PC-3 (cell line): ENCODE measurements around the gene PCBP2. TPM values are rescaled to one million over a fixed set of nuclear protein-coding genes. Genes with fewer than 3 reads are reported as not detected.

ENCODE experiments used
- ATAC-seq: fragments of 200-7000 bp; cut with Tn5 transposase; 2 replicates; pipeline ENCODE4 v1.9.1; 2020; ENCODE audit warnings: mild to moderate bottlenecking, moderate library complexity
- BruUV-seq: library from RNA; stranded (reverse); fragments of 400-500 nt; replicated peaks from 2 replicates; lab custom pipeline; 2021; lab: Mats Ljungman, UMichigan
- CTCF ChIA-PET: fragments of 300-600 bp; sonication (Branson Sonifier 250); formaldehyde crosslinking; loops from one replicate; lab custom pipeline; 2022; ENCODE audit warnings: antibody characterized with exemption; lab: Charles Lee
- POLR2A ChIA-PET: fragments of 300-600 bp; sonication (Branson Sonifier 250); formaldehyde crosslinking; loops from one replicate; lab custom pipeline; 2022; ENCODE audit warnings: antibody characterized with exemption; ENCODE audit not compliant: unreplicated experiment; lab: Charles Lee
- DNase-seq: peaks from one replicate; pipeline ENCODE4 v3.0.0-alpha.2; 2015
- H2AFZ ChIP-seq: fragments of 300-600 bp; sonication (generic); 2 replicates; pipeline ENCODE4 v1.6.0; 2016; ENCODE audit warnings: antibody characterized with exemption, low read length
- H3F3A ChIP-seq: fragments of 300-600 bp; sonication (generic); one replicate; pipeline ENCODE4 v1.6.0; 2017; ENCODE audit warnings: antibody characterized with exemption, low read length, control low read depth, mild to moderate bottlenecking; ENCODE audit not compliant: unreplicated experiment
- H3K27ac ChIP-seq: fragments of 300-600 bp; sonication (generic); 2 replicates; pipeline ENCODE4 v1.5.1; 2016; ENCODE audit warnings: mild to moderate bottlenecking, low read length
- H3K27me3 ChIP-seq: fragments of 300-600 bp; sonication (generic); 2 replicates; pipeline ENCODE4 v1.6.1; 2016; ENCODE audit warnings: low read length, mixed read lengths
- H3K36me3 ChIP-seq: fragments of 300-600 bp; sonication (generic); 2 replicates; pipeline ENCODE4 v1.6.1; 2016; ENCODE audit warnings: low read depth, mixed run types, low read length, mixed read lengths
- H3K4me1 ChIP-seq: fragments of 300-600 bp; sonication (generic); 2 replicates; pipeline ENCODE4 v1.5.1; 2016; ENCODE audit warnings: low read length; ENCODE audit not compliant: insufficient read depth
- H3K4me2 ChIP-seq: fragments of 300-600 bp; sonication (generic); 2 replicates; pipeline ENCODE4 v1.6.0; 2016; ENCODE audit warnings: low read length
- H3K4me3 ChIP-seq: fragments of 300-600 bp; sonication (generic); 2 replicates; pipeline ENCODE4 v1.5.1; 2016; ENCODE audit warnings: mild to moderate bottlenecking, low read length, mixed read lengths
- H3K79me2 ChIP-seq: fragments of 300-600 bp; sonication (generic); 2 replicates; pipeline ENCODE4 v1.6.1; 2017; ENCODE audit warnings: low read length, mixed read lengths
- H3K9ac ChIP-seq: fragments of 300-600 bp; sonication (generic); 2 replicates; pipeline ENCODE4 v1.6.0; 2016; ENCODE audit warnings: mild to moderate bottlenecking, low read length
- H3K9me2 ChIP-seq: fragments of 300-600 bp; sonication (generic); replicated peaks from 2 replicates; pipeline ENCODE4 v1.6.1; 2016; ENCODE audit warnings: mixed run types, low read length, mixed read lengths
- H3K9me3 ChIP-seq: fragments of 300-600 bp; sonication (generic); 2 replicates; pipeline ENCODE4 v1.6.1; 2016; ENCODE audit warnings: low read length, mixed read lengths
- H4K20me1 ChIP-seq: fragments of 300-600 bp; sonication (generic); 2 replicates; pipeline ENCODE4 v1.6.1; 2016; ENCODE audit warnings: low read length, mixed read lengths
- EZH2 ChIP-seq: fragments of 300-600 bp; sonication (generic); IDR thresholded peaks from one replicate; pipeline ENCODE4 v1.6.1; 2017; ENCODE audit warnings: antibody characterized with exemption, mild to moderate bottlenecking, low read length; ENCODE audit not compliant: unreplicated experiment
- EZH2phosphoT487 ChIP-seq: fragments of 300-600 bp; sonication (generic); IDR thresholded peaks from 2 replicates; pipeline ENCODE4 v1.6.1; 2018; ENCODE audit warnings: mild to moderate bottlenecking, antibody characterized with exemption, low read length, borderline replicate concordance
- intact Hi-C: fragments of 100-400 bp; cut with micrococcal nuclease; formaldehyde crosslinking; loops from 2 replicates; pipeline ENCODE4 v1.9.0; 2023
- total RNA-seq: library from RNA; depleted of rRNA; stranded (reverse); fragments of >200 nt; gene quantifications from 2 replicates; pipeline ENCODE4 v1.2.3, GENCODE V29; 2014
- TF ChIP-seq, protein P1 (sequence below): fragments of 300-600 bp; sonication (generic); conservative IDR thresholded peaks from 2 replicates; pipeline ENCODE4 v1.5.1; 2017; ENCODE audit warnings: antibody characterized with exemption, low read depth, mild to moderate bottlenecking, low read length

The PCBP2 gene
- total RNA-seq, 1 experiment from 2014 or later: 204 TPM

GRCh38 chr12:53485955-53486735 lies 34.2 kb downstream of the PCBP2 start:
- no peak overlapping the region for H2AFZ ChIP-seq
- no peak overlapping the region for H3K4me2 ChIP-seq
- no peaks in the 10 kb centered on the region for H3K79me2 ChIP-seq
- no peak overlapping the region for H3K4me3 ChIP-seq
- BruUV-seq: no TSS peak
- 0 out of 2 replicates have a peak, but pooled peaks cover 9% of the 10 kb centered on the region for H4K20me1 ChIP-seq
- no peak overlapping the region for H3K27ac ChIP-seq
- ATAC-seq (no peak), DNase-seq (no peak)
- peaks cover 16% of the 10 kb centered on the region for H3F3A ChIP-seq
- H3K4me1 ChIP-seq: no peaks in the 10 kb centered on the region
- H3K9me2 ChIP-seq: no peaks in the 10 kb centered on the region
- H3K36me3 ChIP-seq: peaks cover 25% of the 10 kb centered on the region; the same call in 1 of the 2 replicates
- H3K27me3 ChIP-seq: no peaks in the 10 kb centered on the region
- intact Hi-C loops: no loop called here
- TF ChIP-seq EZH2: no peak
- TF ChIP-seq EZH2phosphoT487: no peak
- TF ChIP-seq, protein P1, sequence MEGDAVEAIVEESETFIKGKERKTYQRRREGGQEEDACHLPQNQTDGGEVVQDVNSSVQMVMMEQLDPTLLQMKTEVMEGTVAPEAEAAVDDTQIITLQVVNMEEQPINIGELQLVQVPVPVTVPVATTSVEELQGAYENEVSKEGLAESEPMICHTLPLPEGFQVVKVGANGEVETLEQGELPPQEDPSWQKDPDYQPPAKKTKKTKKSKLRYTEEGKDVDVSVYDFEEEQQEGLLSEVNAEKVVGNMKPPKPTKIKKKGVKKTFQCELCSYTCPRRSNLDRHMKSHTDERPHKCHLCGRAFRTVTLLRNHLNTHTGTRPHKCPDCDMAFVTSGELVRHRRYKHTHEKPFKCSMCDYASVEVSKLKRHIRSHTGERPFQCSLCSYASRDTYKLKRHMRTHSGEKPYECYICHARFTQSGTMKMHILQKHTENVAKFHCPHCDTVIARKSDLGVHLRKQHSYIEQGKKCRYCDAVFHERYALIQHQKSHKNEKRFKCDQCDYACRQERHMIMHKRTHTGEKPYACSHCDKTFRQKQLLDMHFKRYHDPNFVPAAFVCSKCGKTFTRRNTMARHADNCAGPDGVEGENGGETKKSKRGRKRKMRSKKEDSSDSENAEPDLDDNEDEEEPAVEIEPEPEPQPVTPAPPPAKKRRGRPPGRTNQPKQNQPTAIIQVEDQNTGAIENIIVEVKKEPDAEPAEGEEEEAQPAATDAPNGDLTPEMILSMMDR: no peak
- ChIA-PET CTCF (no interaction called here), POLR2A (no interaction called here)
- no peak overlapping the region for H3K9ac ChIP-seq
- no peaks in the 10 kb centered on the region for H3K9me3 ChIP-seq

- no peak for DNase-seq
- no peaks in the 10 kb centered on the region for H3K9me3 ChIP-seq
- H3F3A ChIP-seq: peaks cover 12% of the 10 kb centered on the region
- BruUV-seq: no TSS peak
- no peak overlapping the region for H3K9ac ChIP-seq
- H3K4me2 ChIP-seq: no peak overlapping the region
- H2AFZ ChIP-seq: no peak overlapping the region
- TF ChIP-seq, protein P1: no peak
- TF ChIP-seq EZH2: no peak
- no peak for TF ChIP-seq EZH2phosphoT487
- no peak overlapping the region for H3K27ac ChIP-seq
- no peaks in the 10 kb centered on the region for H3K79me2 ChIP-seq
- ChIA-PET CTCF (no interaction called here), POLR2A (no interaction called here)
- H4K20me1 ChIP-seq: 0 out of 2 replicates have a peak, but pooled peaks cover 4% of the 10 kb centered on the region
- H3K4me3 ChIP-seq: no peak overlapping the region
- no peaks in the 10 kb centered on the region for H3K9me2 ChIP-seq
- no peaks in the 10 kb centered on the region for H3K27me3 ChIP-seq
- ATAC-seq: no peak
- H3K36me3 ChIP-seq: peaks cover 20% of the 10 kb centered on the region; the same call in 1 of the 2 replicates
- no peaks in the 10 kb centered on the region for H3K4me1 ChIP-seq
- intact Hi-C loops: no loop called here
Measured at GRCh38 chr12:53486736-53487487, 35.0 kb downstream of the PCBP2 start.
